ENCODE data around the gene SUGCT. TPM values are rescaled to one million over a fixed set of nuclear protein-coding genes. Genes with fewer than 3 reads are reported as not detected.

SUGCT gene
- total and polyA plus RNA-seq, 9 of the 15 experiments (the other 6 are each of a cell fraction or from before 2014, with no cell fraction given): 0.58 to 2.5 (median 1.4) TPM

- TF ChIP-seq, protein P1, sequence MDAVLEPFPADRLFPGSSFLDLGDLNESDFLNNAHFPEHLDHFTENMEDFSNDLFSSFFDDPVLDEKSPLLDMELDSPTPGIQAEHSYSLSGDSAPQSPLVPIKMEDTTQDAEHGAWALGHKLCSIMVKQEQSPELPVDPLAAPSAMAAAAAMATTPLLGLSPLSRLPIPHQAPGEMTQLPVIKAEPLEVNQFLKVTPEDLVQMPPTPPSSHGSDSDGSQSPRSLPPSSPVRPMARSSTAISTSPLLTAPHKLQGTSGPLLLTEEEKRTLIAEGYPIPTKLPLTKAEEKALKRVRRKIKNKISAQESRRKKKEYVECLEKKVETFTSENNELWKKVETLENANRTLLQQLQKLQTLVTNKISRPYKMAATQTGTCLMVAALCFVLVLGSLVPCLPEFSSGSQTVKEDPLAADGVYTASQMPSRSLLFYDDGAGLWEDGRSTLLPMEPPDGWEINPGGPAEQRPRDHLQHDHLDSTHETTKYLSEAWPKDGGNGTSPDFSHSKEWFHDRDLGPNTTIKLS (IDR thresholded peaks at IDR 0.05; ENCODE audit: borderline replicate concordance, low read depth): no peak
- no peak for TF ChIP-seq KLF16 (IDR thresholded peaks at IDR 0.05)
Observed at GRCh38 chr7:40586197-40586596, 451.4 kb downstream of the SUGCT start (continued).

- Histone ChIP-seq H3K4me1 (replicated peaks in 1 of 2; ENCODE audit: control insufficient read depth in 2 of 2, insufficient read depth in 2 of 2, low read length in 2 of 2) (no peaks in the 10 kb centered on the region), H2AFZ (ENCODE audit: low read depth, low read length) (no peak overlapping the region), H3K9me1 (ENCODE audit: control insufficient read depth, insufficient read depth, low read length) (no peaks in the 10 kb centered on the region), H3K36me3 (ENCODE audit: control insufficient read depth, insufficient read depth, low read length) (no peaks in the 10 kb centered on the region), H3K79me2 (ENCODE audit: control insufficient read depth, insufficient read depth, low read length) (no peaks in the 10 kb centered on the region), H3K4me3 (no peak overlapping the region), H3K9ac (ENCODE audit: insufficient read depth in 1 of 2, low read depth in 2 of 2, low read length in 2 of 2) (no peak overlapping the region), H3K27me3 (ENCODE audit: control insufficient read depth in 2 of 2, insufficient read depth in 2 of 2, low read length in 2 of 2) (no peaks in the 10 kb centered on the region), H4K20me1 (replicated peaks; ENCODE audit: control insufficient read depth, insufficient read depth, low read length) (no peaks in the 10 kb centered on the region), H3K4me2 (ENCODE audit: insufficient read depth, low read length) (no peak overlapping the region), H3K27ac (ENCODE audit: extremely low read depth, low read depth, low read length) (no peak overlapping the region), H3K9me3 (replicated peaks; ENCODE audit: control insufficient read depth, insufficient read depth, low read depth, low read length) (no peaks in the 10 kb centered on the region)
- no peak for FAIRE-seq
- DNase-seq (ENCODE audit: extremely low read depth in 1 of 4, low spot score in 3 of 4): no peak
- in situ Hi-C loops (cut with MboI): no loop called here
- no TSS peak for BruUV-seq (replicated peaks)
- no peak for ATAC-seq
- CTCF ChIA-PET (ENCODE audit: low intra/inter-chr PET ratio): no interaction called here
- POLR2A ChIA-PET: no interaction called here
- intact Hi-C loops (cut with micrococcal nuclease): no loop called here
- TF ChIP-seq ARHGAP35 (IDR thresholded peaks at IDR 0.05; ENCODE audit: partially characterized antibody) (no peak), GMEB1 (CRISPR knock-in tag; IDR thresholded peaks at IDR 0.05) (no peak), NKRF (IDR thresholded peaks at IDR 0.05; ENCODE audit: borderline replicate concordance) (no peak), ATF1 (CRISPR knock-in tag; IDR thresholded peaks at IDR 0.05) (no peak), ATF1 (tag; IDR thresholded peaks at IDR 0.05) (no peak), KDM1A (IDR thresholded peaks at IDR 0.05) (no peak), ETV1 (tag; conservative IDR thresholded peaks at IDR 0.05; ENCODE audit: low read depth) (no peak), EHMT2 (IDR thresholded peaks at IDR 0.05) (no peak), NELFE (IDR thresholded peaks at IDR 0.05; ENCODE audit: insufficient read depth, insufficient read length) (no peak)
- TF ChIP-seq, protein P2, sequence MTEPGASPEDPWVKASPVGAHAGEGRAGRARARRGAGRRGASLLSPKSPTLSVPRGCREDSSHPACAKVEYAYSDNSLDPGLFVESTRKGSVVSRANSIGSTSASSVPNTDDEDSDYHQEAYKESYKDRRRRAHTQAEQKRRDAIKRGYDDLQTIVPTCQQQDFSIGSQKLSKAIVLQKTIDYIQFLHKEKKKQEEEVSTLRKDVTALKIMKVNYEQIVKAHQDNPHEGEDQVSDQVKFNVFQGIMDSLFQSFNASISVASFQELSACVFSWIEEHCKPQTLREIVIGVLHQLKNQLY (CRISPR knock-in tag; conservative IDR thresholded peaks at IDR 0.05): no peak
- TF ChIP-seq, protein P3, sequence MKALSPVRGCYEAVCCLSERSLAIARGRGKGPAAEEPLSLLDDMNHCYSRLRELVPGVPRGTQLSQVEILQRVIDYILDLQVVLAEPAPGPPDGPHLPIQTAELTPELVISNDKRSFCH (CRISPR knock-in tag; IDR thresholded peaks at IDR 0.05): no peak
- TF ChIP-seq, protein P3 (tag; IDR thresholded peaks at IDR 0.05): no peak
- TF ChIP-seq, protein P4, sequence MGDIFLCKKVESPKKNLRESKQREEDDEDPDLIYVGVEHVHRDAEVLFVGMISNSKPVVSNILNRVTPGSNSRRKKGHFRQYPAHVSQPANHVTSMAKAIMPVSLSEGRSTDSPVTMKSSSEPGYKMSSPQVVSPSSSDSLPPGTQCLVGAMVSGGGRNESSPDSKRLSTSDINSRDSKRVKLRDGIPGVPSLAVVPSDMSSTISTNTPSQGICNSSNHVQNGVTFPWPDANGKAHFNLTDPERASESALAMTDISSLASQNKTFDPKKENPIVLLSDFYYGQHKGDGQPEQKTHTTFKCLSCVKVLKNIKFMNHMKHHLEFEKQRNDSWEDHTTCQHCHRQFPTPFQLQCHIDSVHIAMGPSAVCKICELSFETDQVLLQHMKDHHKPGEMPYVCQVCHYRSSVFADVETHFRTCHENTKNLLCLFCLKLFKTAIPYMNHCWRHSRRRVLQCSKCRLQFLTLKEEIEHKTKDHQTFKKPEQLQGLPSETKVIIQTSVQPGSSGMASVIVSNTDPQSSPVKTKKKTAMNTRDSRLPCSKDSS (IDR thresholded peaks at IDR 0.05; ENCODE audit: low read depth, partially characterized antibody): no peak
Observed at GRCh38 chr7:40587419-40587818, 452.6 kb downstream of the SUGCT start.

Data from K562 (cell line).